HG03378 (cell line): ENCODE results near the gene WASF2.
"Not testable (repeated sequence)": the region's sequence is repeated elsewhere in the genome, so short reads cannot be mapped to it uniquely, and the experiment has no call there.

Source experiments
- ATAC-seq: cut with Tn5 transposase; IDR thresholded peaks from one replicate; pipeline ENCODE4 v1.9.1; 2021; ENCODE audit warnings: mild to moderate bottlenecking, moderate library complexity; ENCODE audit not compliant: unreplicated experiment

WASF2 gene

DNA sequence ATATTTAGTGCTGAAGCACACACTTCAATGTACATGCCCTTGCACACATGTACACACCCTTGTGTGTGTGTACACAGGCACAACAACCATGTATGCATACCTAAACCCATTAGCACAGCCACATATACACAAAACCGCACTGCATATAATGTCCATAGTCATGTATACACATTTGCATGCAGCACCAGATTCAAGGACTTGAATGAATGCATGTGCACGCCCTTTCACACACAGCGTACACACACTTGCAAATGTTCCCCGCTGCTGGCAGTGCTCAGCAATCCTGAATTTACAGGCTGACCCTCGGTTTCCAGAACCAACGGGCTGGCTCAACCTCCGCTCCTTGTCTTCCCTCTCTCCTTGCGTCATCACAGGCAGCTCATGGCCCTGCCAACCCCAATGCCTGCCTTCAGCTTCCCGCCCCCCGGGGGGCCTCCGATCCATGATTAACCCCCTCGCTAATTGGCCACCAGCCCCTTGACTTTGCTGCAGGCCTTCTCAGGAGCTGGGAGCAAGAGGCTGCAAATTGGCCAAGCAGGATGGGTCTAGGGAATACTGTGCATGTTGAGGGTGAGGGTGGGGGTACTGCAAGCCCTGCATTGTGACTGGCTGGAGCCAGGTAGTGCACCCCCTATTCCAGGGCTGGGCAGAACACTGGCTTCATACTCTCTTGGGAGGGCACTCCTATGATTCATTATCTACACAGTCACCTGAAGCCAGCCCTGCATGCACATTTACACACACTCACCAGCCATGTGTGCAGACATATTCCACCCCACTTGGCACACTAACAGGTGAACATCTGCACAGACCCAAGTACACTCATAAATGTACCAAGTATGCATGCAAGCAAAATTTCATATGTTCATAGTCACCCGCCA lies 89.6 kb downstream of the WASF2 start:
- ATAC-seq: no peak

DNA sequence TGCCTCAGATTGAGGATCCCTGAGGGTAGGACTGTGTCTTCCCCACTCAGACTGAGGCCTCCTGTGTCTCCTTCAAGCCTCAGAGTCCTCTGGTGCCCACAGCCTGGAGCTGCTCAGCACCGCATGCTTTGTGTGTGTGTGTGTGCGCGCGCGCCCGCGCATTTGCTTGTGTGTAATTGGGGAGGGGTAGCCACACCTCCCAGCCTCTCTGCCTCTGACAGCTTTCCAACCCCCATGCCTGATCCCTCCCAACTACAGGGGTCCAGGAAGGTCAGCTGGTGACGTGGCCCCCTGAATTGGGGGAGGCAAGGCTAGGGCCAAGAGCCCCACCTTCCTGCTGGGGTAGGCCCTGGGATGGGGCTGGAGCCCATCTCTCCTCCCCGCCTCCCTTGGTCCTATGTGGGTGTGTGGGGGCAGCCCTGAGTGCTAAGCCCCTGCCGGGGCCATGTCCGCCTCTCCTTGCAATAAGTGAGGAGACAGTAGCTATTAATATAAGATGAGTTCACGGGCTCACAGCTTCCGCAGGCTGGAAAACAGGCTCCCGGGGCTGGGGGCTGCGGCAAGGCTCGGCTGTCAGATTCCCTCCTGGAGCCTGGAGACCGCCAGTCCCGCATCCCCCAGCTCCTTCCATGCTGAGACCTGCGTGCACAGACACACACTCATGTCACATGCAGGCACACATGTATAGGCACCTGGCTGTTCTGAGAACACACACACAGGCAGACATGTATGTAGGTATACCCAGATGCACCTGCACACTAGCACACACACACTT lies 90.5 kb downstream of the WASF2 start:
- no peak for ATAC-seq

DNA sequence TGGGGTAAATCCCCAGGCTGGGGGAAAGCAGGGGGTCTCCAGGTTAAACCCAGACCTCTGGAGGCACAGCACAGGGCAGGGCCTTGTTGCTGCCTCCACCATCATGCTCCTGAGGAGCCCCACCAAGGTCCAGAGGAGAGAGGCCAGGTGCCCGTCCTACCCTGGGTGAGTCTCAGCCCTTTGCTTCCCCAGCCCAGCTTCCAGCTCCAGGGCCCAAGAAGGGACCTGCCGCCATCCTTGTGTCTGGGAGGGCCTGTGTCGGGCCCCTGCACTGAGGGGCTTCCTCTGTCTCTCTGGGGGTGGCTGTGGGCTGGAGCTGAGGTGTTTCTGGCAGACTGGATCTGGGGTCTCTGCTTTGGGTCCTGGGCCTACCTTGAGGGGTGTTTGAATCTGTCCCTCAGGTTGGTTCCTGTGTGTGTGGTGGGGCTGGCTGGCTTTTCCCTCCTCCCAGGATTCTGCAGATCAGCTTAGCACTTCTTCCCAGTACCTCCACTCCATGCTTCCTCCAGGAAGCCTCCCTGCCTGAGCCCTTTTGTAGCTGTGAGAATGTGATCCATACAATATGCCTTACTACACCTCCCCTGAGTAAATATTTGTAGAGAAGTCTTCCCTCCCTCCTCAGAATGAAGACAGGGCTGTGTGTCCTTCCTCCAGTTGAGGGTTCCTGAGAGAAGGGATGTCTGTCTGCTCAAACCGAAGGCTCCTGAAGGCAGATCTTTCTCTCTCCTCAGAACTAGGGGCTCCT lies 91.4 kb downstream of the WASF2 start:
- ATAC-seq: no peak

DNA sequence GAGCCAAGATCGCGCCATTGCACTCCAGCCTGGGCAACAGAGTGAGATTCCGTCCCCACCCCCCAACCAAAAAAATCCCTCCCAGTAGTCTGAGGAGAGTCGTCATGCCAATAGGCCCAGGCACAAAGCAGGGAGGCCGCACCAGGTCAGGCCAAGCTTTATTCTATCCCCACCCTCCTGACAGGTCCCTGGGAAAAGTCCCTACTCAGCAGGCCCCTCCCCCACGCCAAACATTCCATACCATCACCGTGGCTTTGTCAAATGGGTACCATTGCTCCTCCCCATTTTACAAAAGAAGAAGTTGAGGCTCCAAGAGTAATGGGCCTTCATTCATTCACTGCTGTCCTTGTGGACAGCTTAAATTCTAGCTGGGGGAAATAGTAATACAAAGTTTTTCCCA lies 92.2 kb downstream of the WASF2 start:
- no peak for ATAC-seq

DNA sequence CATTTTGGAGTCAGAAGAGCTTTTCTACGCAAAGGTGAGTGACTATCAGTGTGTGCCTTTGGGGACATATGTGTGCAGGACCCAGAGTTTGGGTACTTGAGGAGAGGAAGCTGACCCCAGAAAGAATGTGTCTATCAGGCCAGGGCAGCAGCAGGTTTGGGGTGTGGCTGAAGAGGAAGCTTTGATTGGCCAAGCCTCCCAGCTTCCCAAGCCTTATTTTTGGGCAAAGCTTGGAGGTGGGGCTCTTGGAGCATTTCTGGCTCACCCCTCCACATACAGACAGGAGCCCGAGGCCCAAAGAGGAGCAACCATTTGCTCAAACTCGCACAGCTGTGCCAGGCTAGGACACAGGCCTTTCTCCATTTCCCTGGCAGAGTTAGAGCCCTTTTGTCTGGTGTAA lies 92.9 kb downstream of the WASF2 start:
- no peak for ATAC-seq

DNA sequence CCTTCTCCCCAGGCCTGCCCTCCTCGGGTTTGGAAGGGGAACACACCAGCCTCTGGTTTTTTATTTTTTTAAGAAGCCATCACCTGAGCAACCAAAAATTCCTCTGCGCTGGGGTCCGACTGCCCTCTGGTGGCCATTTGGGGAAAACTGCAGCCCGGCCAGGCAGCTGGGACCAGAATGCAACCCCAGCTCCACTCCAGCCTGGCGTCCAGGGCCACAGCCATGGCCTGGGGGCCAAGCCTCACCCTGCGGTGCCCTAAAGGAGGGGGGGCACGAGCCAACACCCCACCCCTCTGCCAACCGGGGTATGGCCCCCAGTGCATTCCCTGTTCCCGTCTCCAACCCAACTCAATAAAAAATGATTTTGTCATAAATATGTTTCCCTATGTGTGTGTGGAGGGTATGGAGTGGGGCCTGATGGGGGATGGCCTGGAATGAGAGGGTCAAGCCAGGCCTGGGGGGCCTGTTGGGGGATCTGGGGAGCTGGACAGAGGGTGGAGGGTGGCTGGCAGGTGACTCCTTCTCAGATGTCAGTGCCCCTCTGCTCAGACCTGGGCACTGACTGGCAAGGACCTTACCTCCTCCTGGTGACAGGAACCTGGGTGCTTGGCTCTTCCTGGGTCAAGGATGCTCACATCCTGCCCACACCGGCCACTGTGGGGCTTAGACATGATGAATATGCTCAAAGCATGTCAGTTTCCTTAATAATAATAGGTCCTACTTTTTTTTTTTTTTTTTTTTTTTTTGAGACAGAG lies 94.3 kb downstream of the WASF2 start:
- peak; percentile 39 for ATAC-seq

DNA sequence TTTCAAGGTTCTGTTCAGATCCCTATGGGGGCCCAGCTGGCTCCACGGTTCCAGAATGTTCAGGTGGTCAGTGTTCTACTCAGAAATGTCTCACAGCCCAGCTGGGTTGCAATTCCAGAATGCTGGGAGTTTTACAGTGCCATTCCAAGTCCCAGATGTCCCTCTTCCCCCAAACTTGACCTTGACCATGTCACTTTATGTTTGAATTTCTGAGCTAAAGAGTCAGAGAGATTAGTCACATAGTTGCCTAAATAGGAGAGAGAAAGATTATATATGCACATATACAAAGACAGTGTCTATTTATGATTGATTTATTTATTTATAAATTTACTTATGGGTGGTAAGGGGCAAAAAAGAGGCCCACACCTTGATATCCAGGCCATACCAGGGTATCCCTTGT lies 95.0 kb downstream of the WASF2 start:
- no peak for ATAC-seq

DNA sequence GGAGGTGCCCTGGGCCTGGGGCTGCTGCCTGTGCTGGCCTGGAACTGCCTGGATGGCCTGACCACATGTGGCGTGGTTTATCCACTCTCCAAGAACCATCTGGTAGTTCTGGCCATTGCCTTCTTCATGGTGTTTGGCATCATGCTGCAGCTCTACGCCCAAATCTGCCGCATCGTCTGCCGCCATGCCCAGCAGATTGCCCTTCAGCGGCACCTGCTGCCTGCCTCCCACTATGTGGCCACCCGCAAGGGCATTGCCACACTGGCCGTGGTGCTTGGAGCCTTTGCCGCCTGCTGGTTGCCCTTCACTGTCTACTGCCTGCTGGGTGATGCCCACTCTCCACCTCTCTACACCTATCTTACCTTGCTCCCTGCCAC lies 95.7 kb downstream of the WASF2 start:
- ATAC-seq: no peak

DNA sequence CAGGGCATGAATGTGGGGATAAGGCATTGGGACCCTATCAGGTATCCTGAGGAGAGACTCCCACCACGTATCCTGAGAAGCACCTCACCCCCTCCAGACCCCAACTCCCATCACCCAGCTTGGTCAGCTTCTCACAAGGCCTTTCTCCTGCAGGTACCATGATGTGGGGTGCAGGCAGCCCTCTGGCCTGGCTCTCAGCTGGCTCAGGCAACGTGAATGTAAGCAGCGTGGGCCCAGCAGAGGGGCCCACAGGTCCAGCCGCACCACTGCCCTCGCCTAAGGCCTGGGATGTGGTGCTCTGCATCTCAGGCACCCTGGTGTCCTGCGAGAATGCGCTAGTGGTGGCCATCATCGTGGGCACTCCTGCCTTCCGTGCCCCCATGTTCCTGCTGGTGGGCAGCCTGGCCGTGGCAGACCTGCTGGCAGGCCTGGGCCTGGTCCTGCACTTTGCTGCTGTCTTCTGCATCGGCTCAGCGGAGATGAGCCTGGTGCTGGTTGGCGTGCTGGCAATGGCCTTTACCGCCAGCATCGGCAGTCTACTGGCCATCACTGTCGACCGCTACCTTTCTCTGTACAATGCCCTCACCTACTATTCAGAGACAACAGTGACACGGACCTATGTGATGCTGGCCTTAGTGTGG lies 96.2 kb downstream of the WASF2 start:
- no peak for ATAC-seq

DNA sequence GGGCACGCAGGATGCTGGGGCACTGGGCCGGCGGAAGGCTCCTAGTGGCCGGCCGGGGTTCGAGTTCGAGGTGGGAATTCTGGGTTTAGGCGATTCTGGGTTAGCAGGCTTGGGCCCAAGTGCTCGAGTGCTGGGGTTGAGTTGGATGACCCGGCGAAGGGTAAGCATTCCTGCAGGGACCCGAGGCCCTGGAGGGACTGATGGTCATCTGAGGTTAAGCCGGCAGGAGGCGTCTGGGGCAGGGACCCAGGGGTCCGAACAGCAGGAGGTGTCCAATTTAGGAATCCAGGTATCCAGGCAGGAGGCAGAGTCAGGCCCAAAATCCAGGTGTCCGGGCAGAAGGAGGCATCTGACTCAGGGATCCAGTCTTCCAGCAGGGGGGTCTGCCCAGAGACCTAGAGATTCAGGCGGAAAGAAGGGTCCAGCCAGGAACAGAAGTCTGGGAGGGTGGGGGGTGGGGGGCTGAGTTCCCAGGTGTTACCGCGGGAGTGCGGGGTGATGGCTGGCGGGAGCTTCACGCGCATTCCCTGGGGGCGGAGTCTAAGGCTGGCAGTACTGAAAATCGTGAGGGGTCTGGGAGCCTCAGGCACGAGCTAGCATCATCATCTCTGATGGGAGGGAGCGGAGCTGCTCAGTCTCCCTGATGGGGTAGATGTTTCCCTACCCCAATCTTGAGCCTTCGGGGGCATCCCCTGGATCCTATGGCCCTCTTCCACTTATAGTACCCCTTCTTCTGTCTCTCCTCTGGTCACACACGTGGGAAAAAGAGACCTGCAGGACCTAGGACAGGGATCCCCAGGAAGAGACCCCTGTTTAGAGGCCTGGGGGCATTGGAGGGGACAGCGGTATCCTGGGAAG lies 97.0 kb downstream of the WASF2 start:
- ATAC-seq: no peak

DNA sequence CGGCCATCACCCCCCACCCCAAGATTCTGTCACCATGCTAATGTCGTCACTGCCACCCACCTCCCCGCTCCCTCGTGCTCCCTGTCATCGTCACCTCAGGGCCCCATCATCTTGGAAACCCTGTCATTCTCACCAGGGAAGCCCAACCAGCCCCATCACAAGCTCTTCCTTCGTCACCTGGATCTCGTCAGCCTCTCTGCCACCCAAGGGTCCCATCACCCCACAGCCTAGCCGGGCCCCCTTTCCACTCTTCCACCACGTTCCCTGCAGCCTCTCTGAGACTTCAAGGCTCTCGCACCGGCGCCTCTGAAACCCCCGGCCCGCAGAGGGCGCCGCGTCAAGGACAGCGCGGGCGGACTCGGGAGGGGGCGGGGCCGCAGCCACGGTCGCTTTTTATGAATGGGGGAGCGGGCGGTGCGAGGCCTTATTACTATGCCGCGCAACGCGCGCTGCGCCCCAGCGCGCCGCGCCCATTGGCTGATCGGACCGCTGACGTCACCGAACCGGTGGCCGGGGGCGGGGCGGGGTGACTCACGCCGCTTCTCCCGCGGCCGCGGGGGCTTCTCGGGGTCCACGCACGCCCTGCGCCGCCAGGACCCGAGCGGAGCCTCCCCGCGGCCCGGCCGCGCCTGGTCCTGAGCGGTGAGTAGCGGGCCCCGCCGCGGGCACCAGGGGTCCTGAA lies 97.7 kb downstream of the WASF2 start, which contains the start of gene GPR3:
GPR3 (plus strand) TSS at position 527 of the 682 bp plus-strand sequence. CDS start 1,177 bp downstream, outside the sequence.
- no peak for ATAC-seq

DNA sequence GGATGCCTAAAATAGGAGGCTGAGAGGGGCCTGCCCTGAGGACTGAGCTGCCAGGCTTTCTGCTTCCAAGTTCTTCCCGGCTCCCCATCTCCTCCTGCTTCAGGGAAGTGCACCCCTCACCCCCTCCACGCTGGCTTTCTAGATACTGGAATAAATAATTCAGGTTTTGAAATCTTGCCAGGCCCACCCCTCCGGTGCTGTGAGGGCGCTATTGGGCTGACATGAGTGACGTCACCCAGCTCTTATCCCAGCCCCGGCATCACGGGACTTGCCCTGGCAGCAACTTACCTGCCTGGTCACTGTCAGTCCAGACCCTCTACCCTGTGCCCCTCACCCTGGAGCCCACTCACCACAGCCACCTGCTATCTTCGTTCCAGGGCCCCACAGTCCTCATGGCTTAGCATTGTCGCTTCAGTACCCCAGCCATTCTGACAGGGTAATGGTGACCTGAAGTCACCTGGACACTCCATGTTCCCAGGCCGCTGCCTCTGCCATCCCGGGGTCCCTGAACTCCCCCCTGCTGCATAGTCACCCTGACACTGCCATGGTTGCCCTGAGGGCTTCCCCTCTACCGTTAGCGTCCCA lies 98.4 kb downstream of the WASF2 start:
- no peak for ATAC-seq

DNA sequence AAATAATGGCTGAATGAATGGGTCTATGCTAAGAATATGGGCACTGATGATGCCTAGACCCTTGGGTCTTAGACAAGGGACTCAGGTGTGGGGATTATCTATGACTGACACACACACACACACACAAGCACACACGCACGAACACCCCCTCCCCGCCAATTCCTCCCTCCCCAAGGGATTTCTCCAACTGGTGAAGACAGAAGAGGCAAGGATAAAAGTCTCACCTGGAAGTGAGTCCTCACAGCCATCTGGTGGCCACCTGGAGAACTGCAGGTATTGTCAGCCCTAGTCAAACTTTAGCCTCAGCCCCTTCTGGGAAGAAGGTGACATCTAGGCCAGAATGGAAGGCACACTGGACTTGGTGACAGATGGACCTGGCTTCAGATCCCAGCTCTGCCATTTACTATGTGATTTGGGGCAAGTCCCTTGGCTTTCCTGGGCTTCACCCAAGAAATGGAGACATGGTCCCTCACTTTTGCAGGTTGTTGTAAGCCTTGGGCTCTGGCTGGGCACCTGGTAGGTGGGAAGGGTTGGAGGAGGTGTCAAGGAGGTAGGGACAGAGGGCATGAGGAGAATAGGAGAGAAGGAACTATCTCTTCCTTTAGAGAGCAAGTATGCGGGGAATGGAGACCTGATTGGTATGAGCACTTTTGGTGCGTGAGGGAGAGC lies 101.5 kb downstream of the WASF2 start:
- no peak for ATAC-seq

DNA sequence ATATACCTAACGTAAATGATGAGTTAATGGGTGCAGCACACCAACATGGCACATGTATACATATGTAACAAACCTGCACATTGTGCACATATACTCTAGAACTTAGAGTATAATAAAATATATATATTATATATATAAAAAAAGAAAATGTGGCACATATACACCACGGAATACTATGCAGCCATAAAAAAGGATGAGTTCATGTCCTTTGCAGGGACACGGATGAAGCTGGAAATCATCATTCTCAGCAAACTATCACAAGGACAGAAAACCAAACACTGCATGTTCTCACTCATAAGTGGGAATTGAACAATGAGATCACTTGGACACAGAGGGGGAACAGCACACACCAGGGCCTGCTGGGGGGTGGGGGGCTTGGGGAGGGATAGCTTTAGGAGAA lies 105.2 kb downstream of the WASF2 start:
- not testable (repeated sequence) for ATAC-seq

DNA sequence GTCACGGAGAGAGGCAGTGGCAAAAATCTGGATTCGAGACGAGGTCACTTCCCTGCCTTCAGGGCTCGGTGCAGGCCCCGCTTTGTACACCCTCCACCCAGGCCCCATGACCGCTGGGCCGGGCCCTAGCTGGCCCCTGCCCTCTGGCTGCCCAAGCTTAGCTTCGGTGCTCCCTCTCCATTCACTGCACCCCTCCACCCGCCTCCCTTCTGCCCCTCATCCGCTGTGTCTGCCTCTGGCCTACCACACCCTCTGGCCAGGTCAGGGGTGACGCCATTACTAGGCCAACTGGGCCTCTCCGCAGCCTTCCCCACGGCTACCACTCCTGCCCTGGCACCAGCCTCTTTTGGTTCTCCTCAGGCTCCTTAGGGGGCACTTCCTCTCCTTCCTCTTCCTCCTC lies 106.3 kb downstream of the WASF2 start:
- no peak for ATAC-seq

DNA sequence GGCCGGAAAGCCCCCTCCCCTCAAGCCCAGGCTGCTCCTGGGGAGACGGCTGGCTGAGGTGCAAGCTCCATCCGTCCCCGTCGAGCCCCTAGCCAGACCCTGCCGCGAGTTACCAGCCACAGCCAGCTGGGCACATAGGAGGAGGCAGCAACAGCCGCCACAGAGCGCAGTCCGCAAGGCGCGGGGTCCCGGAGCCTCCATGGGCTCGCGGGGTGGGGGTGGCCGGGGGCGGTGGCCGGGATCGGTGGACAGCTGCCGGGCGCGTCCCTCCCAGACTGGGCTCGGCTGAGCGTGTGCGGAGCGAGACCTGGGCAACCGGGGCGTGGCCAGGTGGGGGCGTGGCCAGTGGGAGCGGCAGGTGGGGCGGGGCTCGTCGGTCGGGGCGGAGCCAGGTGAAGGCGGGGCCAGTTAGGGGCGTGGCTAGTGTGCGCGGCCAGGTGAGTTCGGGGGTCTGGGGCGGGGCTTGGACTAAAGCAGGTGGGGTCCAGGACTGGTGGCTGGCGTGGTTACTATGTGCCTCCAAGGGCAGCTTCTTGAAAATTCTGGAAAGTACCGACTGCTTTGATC lies 106.8 kb downstream of the WASF2 start, which contains the start of gene CD164L2:
CD164L2 (minus strand) TSS at position 295 of the 567 bp plus-strand sequence; CDS start at position 201, 94 bp downstream.
- ATAC-seq: no peak
